HEK293T (cell line): ENCODE data around the gene KANTR.

Source experiments
- ARNT ChIP-seq: fragments of 450-650 bp; IDR thresholded peaks from 2 replicates; pipeline ENCODE4 v1.6.1; 2017; ENCODE audit warnings: mild to moderate bottlenecking
- BHLHE40 ChIP-seq: fragments of 450-650 bp; IDR thresholded peaks from 2 replicates; pipeline ENCODE4 v1.6.1; 2016; ENCODE audit warnings: mild to moderate bottlenecking, moderate library complexity, borderline replicate concordance
- ELF4 ChIP-seq: fragments of 450-650 bp; IDR thresholded peaks from 2 replicates; pipeline ENCODE4 v1.6.1; 2017; ENCODE audit warnings: antibody characterized with exemption
- FOXK2 ChIP-seq: fragments of 450-650 bp; IDR thresholded peaks from 2 replicates; pipeline ENCODE4 v1.6.1; 2016; ENCODE audit warnings: mild to moderate bottlenecking
- FOXM1 ChIP-seq: fragments of 450-650 bp; IDR thresholded peaks from 2 replicates; pipeline ENCODE4 v1.6.1; 2017; ENCODE audit warnings: mild to moderate bottlenecking, borderline replicate concordance
- HDGF ChIP-seq: fragments of 450-650 bp; IDR thresholded peaks from 2 replicates; pipeline ENCODE4 v1.6.1; 2017; ENCODE audit warnings: antibody characterized with exemption, borderline replicate concordance
- L3MBTL2 ChIP-seq: fragments of 450-650 bp; conservative IDR thresholded peaks from 2 replicates; pipeline ENCODE4 v1.6.1; 2016; ENCODE audit warnings: mild to moderate bottlenecking
- LEF1 ChIP-seq: fragments of 450-650 bp; IDR thresholded peaks from 2 replicates; pipeline ENCODE4 v1.6.1; 2017; ENCODE audit warnings: mild to moderate bottlenecking, borderline replicate concordance
- SP1 ChIP-seq: fragments of 450-650 bp; IDR thresholded peaks from 2 replicates; pipeline ENCODE4 v1.6.1; 2017
- SUZ12 ChIP-seq: fragments of 450-650 bp; IDR thresholded peaks from 2 replicates; pipeline ENCODE4 v1.6.1; 2016; ENCODE audit warnings: mild to moderate bottlenecking
- TARDBP ChIP-seq: fragments of 450-650 bp; IDR thresholded peaks from 2 replicates; pipeline ENCODE4 v1.6.1; 2016
- ZNF384 ChIP-seq: fragments of 450-650 bp; IDR thresholded peaks from 2 replicates; pipeline ENCODE4 v1.6.1; 2016

GRCh38 chrX:53080628-53081580 is 13.0 kb upstream of the KANTR start:
- no peak for TF ChIP-seq ELF4
- TF ChIP-seq ZNF384, result no peak
- TF ChIP-seq SP1, result no peak
- no peak for TF ChIP-seq FOXM1
- TF ChIP-seq HDGF, result no peak
- no peak for TF ChIP-seq FOXK2
- no peak for TF ChIP-seq BHLHE40
- TF ChIP-seq ARNT, result no peak
- no peak for TF ChIP-seq TARDBP
- TF ChIP-seq SUZ12, result no peak
- TF ChIP-seq LEF1, result no peak
- TF ChIP-seq L3MBTL2, result no peak
